Erythroblast (primary cell): ENCODE measurements around the gene TBC1D1.

Experiments
- GATA1 ChIP-seq: IDR thresholded peaks from 2 replicates; pipeline ENCODE4 v1.6.1; 2011; ENCODE audit warnings: low read depth, mild to moderate bottlenecking, control low read depth, low read length, moderate library complexity
- POLR2A ChIP-seq: IDR thresholded peaks from 2 replicates; pipeline ENCODE4 v1.6.1; 2011; ENCODE audit warnings: mild to moderate bottlenecking, low read length

GRCh38 chr4:38163216-38164006 is 272.5 kb downstream of the TBC1D1 start:
- TF ChIP-seq POLR2A, result no peak
- TF ChIP-seq GATA1, result no peak
